A673 (cell line): ENCODE results near the gene FBXL4. TPM values are rescaled to one million over a fixed set of nuclear protein-coding genes. Genes with fewer than 3 reads are reported as not detected.
A peak's percentile ranks its signal among the peaks of the same experiment; 100 is the strongest.

Source experiments
- BruUV-seq: library from RNA; stranded (reverse); fragments of 400-500 nt; replicated peaks from 2 replicates; lab custom pipeline; 2021; lab: Mats Ljungman, UMichigan
- CTCF ChIA-PET: fragments of 300-600 bp; sonication (Branson Sonifier 250); formaldehyde crosslinking; loops from one replicate; lab custom pipeline; 2022; ENCODE audit warnings: antibody characterized with exemption; lab: Charles Lee
- POLR2A ChIA-PET: fragments of 300-600 bp; sonication (Branson Sonifier 250); formaldehyde crosslinking; loops from one replicate; lab custom pipeline; 2022; ENCODE audit warnings: antibody characterized with exemption; ENCODE audit not compliant: low non-redundant PET; lab: Charles Lee
- DNase-seq: peaks from one replicate; pipeline ENCODE4 v3.0.0-alpha.2; 2015; ENCODE audit warnings: low spot score
- H3K27ac ChIP-seq: fragments of 200-600 bp; sonication (generic); 2 replicates; pipeline ENCODE4 v1.5.1; 2016; ENCODE audit warnings: mixed run types, low read depth, mild to moderate bottlenecking, mixed read lengths, antibody characterized with exemption, low read length; ENCODE audit not compliant: poor library complexity, severe bottlenecking
- H3K27me3 ChIP-seq: fragments of 200-600 bp; sonication (generic); replicated peaks from 2 replicates; pipeline ENCODE4 v1.6.1; 2017; ENCODE audit warnings: mixed run types, low read depth, mild to moderate bottlenecking, mixed read lengths, antibody characterized with exemption, low read length; ENCODE audit not compliant: insufficient read depth, poor library complexity
- H3K36me3 ChIP-seq: fragments of 200-600 bp; sonication (generic); 2 replicates; pipeline ENCODE4 v1.6.1; 2016; ENCODE audit warnings: mixed run types, mild to moderate bottlenecking, mixed read lengths, antibody characterized with exemption, low read length; ENCODE audit not compliant: insufficient read depth, poor library complexity, severe bottlenecking
- H3K4me1 ChIP-seq: fragments of 200-600 bp; sonication (generic); 2 replicates; pipeline ENCODE4 v1.6.1; 2017; ENCODE audit warnings: mixed run types, mild to moderate bottlenecking, mixed read lengths, antibody characterized with exemption, low read length; ENCODE audit not compliant: insufficient read depth, poor library complexity, severe bottlenecking
- H3K4me3 ChIP-seq: fragments of 200-600 bp; sonication (generic); 2 replicates; pipeline ENCODE4 v1.5.1; 2016; ENCODE audit warnings: low read depth, mixed run types, mild to moderate bottlenecking, mixed read lengths, low read length; ENCODE audit not compliant: poor library complexity, severe bottlenecking
- H3K9me3 ChIP-seq: fragments of 200-600 bp; sonication (generic); 2 replicates; pipeline ENCODE4 v1.6.1; 2016; ENCODE audit warnings: mixed run types, low read depth, mild to moderate bottlenecking, mixed read lengths, antibody characterized with exemption, low read length; ENCODE audit not compliant: poor library complexity, severe bottlenecking
- EZH2 ChIP-seq: fragments of 200-600 bp; sonication (generic); IDR thresholded peaks from 2 replicates; pipeline ENCODE4 v1.6.1; 2017; ENCODE audit warnings: borderline replicate concordance, low read depth, mild to moderate bottlenecking, mixed read lengths, antibody characterized with exemption, low read length; ENCODE audit not compliant: poor library complexity, severe bottlenecking
- intact Hi-C: fragments of 100-400 bp; cut with micrococcal nuclease; formaldehyde crosslinking; loops from one replicate; pipeline ENCODE4 v1.10.0; 2022; ENCODE audit not compliant: unreplicated experiment
- total RNA-seq: library from RNA; stranded (reverse); gene quantifications from 2 replicates; pipeline ENCODE4 v1.2.3, GENCODE V29; 2021
- TF ChIP-seq, protein P1 (sequence below): fragments of 300-800, 200-600 bp; sonication (generic); conservative IDR thresholded peaks from 2 replicates; pipeline ENCODE4 v1.5.1; 2017; ENCODE audit warnings: low read depth, mild to moderate bottlenecking, antibody characterized with exemption, low read length, moderate library complexity, mixed read lengths

The FBXL4 gene
- total RNA-seq, 1 experiment from 2014 or later, result 13.2 TPM

DNA sequence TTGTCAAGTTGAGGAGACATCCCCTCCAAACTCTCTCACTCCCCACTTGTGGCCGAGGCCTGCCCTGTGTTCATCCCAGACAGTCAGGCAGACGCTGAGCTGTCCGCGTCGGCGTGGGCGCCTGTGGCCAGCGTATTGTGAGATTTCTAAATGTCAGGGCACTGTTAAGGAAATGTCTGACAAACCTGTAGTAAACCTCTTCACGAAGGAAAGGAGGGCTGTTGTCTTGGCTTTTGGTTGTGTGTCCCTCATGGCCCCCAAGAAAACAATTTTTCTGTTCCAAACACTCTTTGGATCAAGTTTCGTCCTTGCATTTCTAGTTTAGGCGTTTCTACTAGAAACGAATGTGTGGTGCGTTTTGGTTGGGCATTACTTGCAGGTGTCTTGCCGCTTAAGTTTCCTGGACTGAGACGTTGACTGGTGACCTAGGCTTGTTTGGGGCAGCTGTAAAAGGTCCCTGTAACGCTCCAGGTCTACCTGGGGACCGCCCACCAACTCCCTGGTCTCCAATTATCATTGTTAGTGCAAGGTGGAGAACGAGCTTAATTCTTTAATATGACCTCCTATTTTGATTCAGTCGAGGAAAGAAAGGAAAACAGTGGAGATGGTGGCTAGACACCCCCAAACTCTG, 122.0 kb downstream of the FBXL4 start:
- TF ChIP-seq EZH2, result no peak
- TF ChIP-seq, protein P1, sequence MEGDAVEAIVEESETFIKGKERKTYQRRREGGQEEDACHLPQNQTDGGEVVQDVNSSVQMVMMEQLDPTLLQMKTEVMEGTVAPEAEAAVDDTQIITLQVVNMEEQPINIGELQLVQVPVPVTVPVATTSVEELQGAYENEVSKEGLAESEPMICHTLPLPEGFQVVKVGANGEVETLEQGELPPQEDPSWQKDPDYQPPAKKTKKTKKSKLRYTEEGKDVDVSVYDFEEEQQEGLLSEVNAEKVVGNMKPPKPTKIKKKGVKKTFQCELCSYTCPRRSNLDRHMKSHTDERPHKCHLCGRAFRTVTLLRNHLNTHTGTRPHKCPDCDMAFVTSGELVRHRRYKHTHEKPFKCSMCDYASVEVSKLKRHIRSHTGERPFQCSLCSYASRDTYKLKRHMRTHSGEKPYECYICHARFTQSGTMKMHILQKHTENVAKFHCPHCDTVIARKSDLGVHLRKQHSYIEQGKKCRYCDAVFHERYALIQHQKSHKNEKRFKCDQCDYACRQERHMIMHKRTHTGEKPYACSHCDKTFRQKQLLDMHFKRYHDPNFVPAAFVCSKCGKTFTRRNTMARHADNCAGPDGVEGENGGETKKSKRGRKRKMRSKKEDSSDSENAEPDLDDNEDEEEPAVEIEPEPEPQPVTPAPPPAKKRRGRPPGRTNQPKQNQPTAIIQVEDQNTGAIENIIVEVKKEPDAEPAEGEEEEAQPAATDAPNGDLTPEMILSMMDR, result no peak
- no peak overlapping the region for H3K4me3 ChIP-seq
- BruUV-seq, result no TSS peak
- no peak overlapping the region for H3K27ac ChIP-seq
- H3K4me1 ChIP-seq, result no peaks in the 10 kb centered on the region
- no peaks in the 10 kb centered on the region for H3K9me3 ChIP-seq
- ChIA-PET POLR2A (no interaction called here), CTCF (no interaction called here)
- intact Hi-C loops, result no loop called here
- DNase-seq, result no peak
- no peaks in the 10 kb centered on the region for H3K36me3 ChIP-seq
- no peaks in the 10 kb centered on the region for H3K27me3 ChIP-seq

DNA sequence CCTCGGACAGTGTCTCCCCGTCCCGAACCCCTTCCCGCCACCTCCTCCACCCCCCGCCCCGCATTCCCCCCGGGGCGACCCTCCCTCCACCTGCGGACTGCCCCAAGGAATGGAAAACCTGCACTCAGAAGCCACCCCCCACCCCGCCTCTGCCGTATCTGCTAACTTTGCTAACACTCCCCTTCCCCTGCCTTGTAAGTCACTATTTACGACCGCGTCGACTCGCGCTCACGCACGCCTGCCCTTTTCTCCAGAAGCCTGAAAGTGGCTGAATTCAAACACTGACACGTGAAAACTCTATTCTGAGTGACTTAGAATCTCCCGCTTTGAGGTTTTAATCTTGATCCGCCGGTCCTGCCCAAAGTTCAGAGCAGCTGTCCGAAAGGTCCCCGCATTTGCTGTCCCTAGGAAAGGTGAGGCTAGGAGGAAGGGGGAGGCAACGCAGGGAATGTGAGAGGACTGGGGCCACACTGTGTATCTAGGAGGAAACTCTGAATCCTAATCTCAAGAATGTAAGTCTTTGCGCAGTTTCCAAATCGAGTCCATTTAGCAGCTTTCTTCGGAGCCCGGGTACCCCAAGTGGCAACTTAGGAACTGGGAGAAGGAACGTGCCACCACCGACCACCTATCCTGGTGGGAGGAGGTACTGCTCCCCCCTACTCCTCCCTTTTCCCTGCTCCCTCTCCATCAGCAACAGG, 122.7 kb downstream of the FBXL4 start:
- CTCF ChIA-PET, result no interaction called here
- DNase-seq, result no peak
- H3K36me3 ChIP-seq, result no peaks in the 10 kb centered on the region

DNA sequence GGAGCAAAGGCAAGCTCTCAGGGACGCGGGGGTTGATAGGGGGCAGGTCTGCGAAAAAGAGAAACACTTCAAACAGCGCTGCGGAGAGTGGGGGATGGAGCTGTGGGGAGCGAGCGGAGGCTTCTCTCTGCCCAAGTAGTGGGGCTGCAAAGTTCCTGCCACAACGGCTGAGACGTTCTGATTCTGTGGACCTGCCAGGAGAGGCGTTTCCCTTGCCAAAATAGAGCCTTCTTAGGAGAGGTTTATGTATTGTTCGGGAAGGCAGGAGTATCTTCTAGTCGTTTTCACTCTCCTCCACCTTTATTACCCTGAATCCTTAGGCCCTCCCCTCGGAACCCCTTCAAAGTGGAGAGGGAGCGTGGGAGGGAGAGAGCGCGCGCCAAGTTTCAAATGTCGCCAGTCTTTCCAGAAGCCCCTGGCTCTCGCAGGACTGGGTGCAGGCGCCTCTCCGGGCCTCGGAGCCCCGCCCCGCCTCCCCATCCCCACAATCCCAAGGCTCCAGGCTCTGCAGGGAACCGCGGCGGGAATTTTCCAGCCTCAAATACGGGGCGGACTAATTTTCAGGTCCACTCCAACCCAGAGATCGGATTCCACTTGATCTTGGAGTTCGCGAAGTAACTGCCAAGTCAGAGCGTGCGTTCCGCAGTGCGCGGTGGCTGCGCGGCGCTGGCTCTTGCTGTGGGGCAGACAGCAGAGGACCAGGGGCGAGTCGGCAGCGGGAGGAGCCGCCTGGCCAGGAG, 123.4 kb downstream of the FBXL4 start:
- ChIA-PET CTCF (no interaction called here), POLR2A (no interaction called here)
- BruUV-seq, result no TSS peak
- H3K4me3 ChIP-seq, result peak overlapping the region; percentile 47
- no peaks in the 10 kb centered on the region for H3K9me3 ChIP-seq
- intact Hi-C loops, result no loop called here
- TF ChIP-seq, protein P1, result no peak
- TF ChIP-seq EZH2, result no peak
- H3K27ac ChIP-seq, result peak overlapping the region; percentile 40
- no peaks in the 10 kb centered on the region for H3K27me3 ChIP-seq
- peak; percentile 74 for DNase-seq
- H3K36me3 ChIP-seq, result no peaks in the 10 kb centered on the region
- no peaks in the 10 kb centered on the region for H3K4me1 ChIP-seq

More for the DNA sequence above, 122.7 kb downstream of the FBXL4 start:
- POLR2A ChIA-PET, result no interaction called here
- Histone ChIP-seq H3K4me3 (peak overlapping the region; percentile 47), H3K9me3 (no peaks in the 10 kb centered on the region), H3K4me1 (no peaks in the 10 kb centered on the region), H3K27ac (no peak overlapping the region), H3K27me3 (no peaks in the 10 kb centered on the region)
- BruUV-seq, result no TSS peak
- TF ChIP-seq, protein P1, result no peak
- no peak for TF ChIP-seq EZH2
- intact Hi-C loops, result no loop called here
